WTC11 (cell line): ENCODE measurements around the gene STK32B. TPM values are rescaled to one million over a fixed set of nuclear protein-coding genes. Genes with fewer than 3 reads are reported as not detected.

Experiments
- ATAC-seq: fragments of 200-7000 bp; cut with Tn5 transposase; 2 replicates; pipeline ENCODE4 v1.10.0; 2021; ENCODE audit warnings: mild to moderate bottlenecking, moderate library complexity
- CTCF ChIA-PET: fragments of 300-600 bp; sonication (Branson Sonifier 250); formaldehyde crosslinking; loops from one replicate; lab custom pipeline; 2021; ENCODE audit warnings: antibody characterized with exemption; lab: Charles Lee
- POLR2A ChIA-PET: fragments of 350-600 bp; sonication (Branson Sonifier 250); formaldehyde crosslinking; loops from one replicate; lab custom pipeline; 2021; ENCODE audit warnings: antibody characterized with exemption; lab: Charles Lee
- DNase-seq: peaks from one replicate; pipeline ENCODE4 v3.0.0; 2021; ENCODE audit warnings: low spot score
- H3K27ac Mint-ChIP-seq: 2 replicates; pipeline ENCODE4 v1.8.0; 2021; ENCODE audit warnings: mixed read lengths
- H3K27me3 Mint-ChIP-seq: 2 replicates; pipeline ENCODE4 v1.8.0; 2021; ENCODE audit warnings: low read depth, mild to moderate bottlenecking, moderate library complexity, mixed read lengths
- H3K36me3 Mint-ChIP-seq: 2 replicates; pipeline ENCODE4 v1.8.0; 2021; ENCODE audit warnings: mixed read lengths
- H3K4me1 Mint-ChIP-seq: 2 replicates; pipeline ENCODE4 v1.8.0; 2022; ENCODE audit warnings: mixed read lengths
- H3K4me3 Mint-ChIP-seq: 2 replicates; pipeline ENCODE4 v1.8.0; 2021; ENCODE audit warnings: mild to moderate bottlenecking, moderate library complexity, mixed read lengths
- H3K9me3 Mint-ChIP-seq: 2 replicates; pipeline ENCODE4 v1.8.0; 2021; ENCODE audit warnings: mixed read lengths
- ELF4 ChIP-seq: sonication (generic); formaldehyde crosslinking; IDR thresholded peaks from 2 replicates; pipeline ENCODE4 v1.8.1; 2022; ENCODE audit warnings: low read depth, mild to moderate bottlenecking, moderate library complexity, missing genetic modification reagents
- FOXK1 ChIP-seq: sonication (generic); formaldehyde crosslinking; IDR thresholded peaks from 2 replicates; pipeline ENCODE4 v1.8.0; 2022; ENCODE audit warnings: mild to moderate bottlenecking, moderate library complexity, missing genetic modification reagents
- NR2C2 ChIP-seq: sonication (generic); formaldehyde crosslinking; IDR thresholded peaks from 2 replicates; pipeline ENCODE4 v1.8.0; 2022; ENCODE audit warnings: mild to moderate bottlenecking, missing genetic modification reagents
- RELA ChIP-seq: sonication (generic); formaldehyde crosslinking; IDR thresholded peaks from 2 replicates; pipeline ENCODE4 v1.8.1; 2022; ENCODE audit warnings: missing genetic modification reagents, mild to moderate bottlenecking, borderline replicate concordance
- SMAD3 ChIP-seq: sonication (generic); formaldehyde crosslinking; IDR thresholded peaks from 2 replicates; pipeline ENCODE4 v1.8.0; 2022; ENCODE audit warnings: missing genetic modification reagents, mild to moderate bottlenecking, borderline replicate concordance
- SP1 ChIP-seq: sonication (generic); formaldehyde crosslinking; conservative IDR thresholded peaks from 2 replicates; pipeline ENCODE4 v1.8.1; 2022; ENCODE audit warnings: missing genetic modification reagents
- TEAD4 ChIP-seq: sonication (generic); formaldehyde crosslinking; IDR thresholded peaks from 2 replicates; pipeline ENCODE4 v1.8.0; 2022; ENCODE audit warnings: mild to moderate bottlenecking, missing genetic modification reagents
- ZNF263 ChIP-seq: sonication (generic); formaldehyde crosslinking; IDR thresholded peaks from 2 replicates; pipeline ENCODE4 v1.8.1; 2022; ENCODE audit warnings: low read depth, mild to moderate bottlenecking, moderate library complexity, missing genetic modification reagents
- ZNF317 ChIP-seq: sonication (generic); formaldehyde crosslinking; IDR thresholded peaks from 2 replicates; pipeline ENCODE4 v1.8.1; 2023; ENCODE audit warnings: low read depth, mild to moderate bottlenecking, moderate library complexity, missing genetic modification reagents, borderline replicate concordance
- ZNF396 ChIP-seq: fragments of 250-450 bp; sonication (Bioruptor Pico); IDR thresholded peaks from 2 replicates; pipeline ENCODE4 v1.8.0; 2021; ENCODE audit warnings: mild to moderate bottlenecking, moderate library complexity, borderline replicate concordance
- ZNF416 ChIP-seq: fragments of 250-450 bp; sonication (Bioruptor Pico); IDR thresholded peaks from 2 replicates; pipeline ENCODE4 v1.9.0; 2021; ENCODE audit warnings: mild to moderate bottlenecking, inconsistent platforms
- total RNA-seq: library from RNA; stranded (reverse); gene quantifications from 3 replicates; pipeline ENCODE4 v1.2.3, GENCODE V29; 2021
- TF ChIP-seq, protein P1 (sequence below): sonication (generic); formaldehyde crosslinking; IDR thresholded peaks from 2 replicates; pipeline ENCODE4 v1.8.1; 2023; ENCODE audit warnings: mild to moderate bottlenecking, missing genetic modification reagents, borderline replicate concordance
- TF ChIP-seq, protein P2 (sequence below): fragments of 200-600 bp; IDR thresholded peaks from 2 replicates; pipeline ENCODE4 v1.8.0; 2022; ENCODE audit warnings: antibody characterized with exemption
- TF ChIP-seq, protein P3 (sequence below): fragments of 250-450 bp; sonication (Bioruptor Pico); IDR thresholded peaks from 2 replicates; pipeline ENCODE4 v1.8.0; 2021; ENCODE audit warnings: mild to moderate bottlenecking
- TF ChIP-seq, protein P4 (sequence below): fragments of 250-450 bp; sonication (Bioruptor Pico); IDR thresholded peaks from 2 replicates; pipeline ENCODE4 v2.1.2; 2022; ENCODE audit warnings: mild to moderate bottlenecking, moderate library complexity
- TF ChIP-seq, protein P5 (sequence below): sonication (generic); formaldehyde crosslinking; IDR thresholded peaks from 2 replicates; pipeline ENCODE4 v1.8.1; 2023; ENCODE audit warnings: mild to moderate bottlenecking, moderate library complexity, missing genetic modification reagents
- TF ChIP-seq, protein P6 (sequence below): sonication (generic); formaldehyde crosslinking; conservative IDR thresholded peaks from 2 replicates; pipeline ENCODE4 v1.8.1; 2022; ENCODE audit warnings: mild to moderate bottlenecking, missing genetic modification reagents
- TF ChIP-seq, protein P7 (sequence below): sonication (generic); formaldehyde crosslinking; IDR thresholded peaks from 2 replicates; pipeline ENCODE4 v1.8.0; 2022; ENCODE audit warnings: mild to moderate bottlenecking, missing genetic modification reagents
- TF ChIP-seq, protein P8 (sequence below): sonication (generic); formaldehyde crosslinking; IDR thresholded peaks from 2 replicates; pipeline ENCODE4 v1.8.1; 2023; ENCODE audit warnings: mild to moderate bottlenecking, missing genetic modification reagents, moderate library complexity
- TF ChIP-seq, protein P9 (sequence below): fragments of 250-450 bp; sonication (Bioruptor Pico); IDR thresholded peaks from 2 replicates; pipeline ENCODE4 v1.9.0; 2021; ENCODE audit warnings: mild to moderate bottlenecking

The STK32B gene
- total RNA-seq, 1 experiment from 2014 or later: 1.9 TPM

DNA sequence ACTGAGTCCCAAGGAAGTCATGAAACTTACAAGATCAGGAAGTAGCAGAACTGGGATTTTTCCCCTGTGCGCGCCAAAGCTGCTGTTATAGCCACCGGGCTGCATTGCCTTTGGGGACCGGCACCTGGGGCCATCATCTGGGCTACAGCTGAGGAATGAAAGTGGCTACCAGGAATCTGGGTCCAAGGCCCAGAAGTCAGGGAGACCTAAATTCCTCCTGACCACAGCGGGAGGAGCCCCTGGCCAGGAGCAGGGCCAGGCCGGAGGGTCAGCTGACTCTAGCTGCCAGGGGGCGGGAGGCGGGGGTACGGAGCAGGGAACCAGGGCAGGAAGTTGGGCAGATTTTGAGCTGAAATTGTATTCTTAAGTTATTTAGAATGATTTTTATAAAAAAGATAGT, 414.7 kb downstream of the STK32B start:
- ChIA-PET POLR2A (no interaction called here), CTCF (interaction anchor here (1.2 to 1.6 kb wide), 2 partner anchors 66 to 355 kb away, joined by 4 to 6 read pairs; no protein-coding TSS in a partner anchor)
- Mint-ChIP-seq H3K4me1 (peaks cover 7% of the 10 kb centered on the region), H3K9me3 (no peaks in the 10 kb centered on the region), H3K27ac (no peak overlapping the region), H3K27me3 (no peaks in the 10 kb centered on the region; the same call in 1 of the 2 replicates), H3K4me3 (no peak overlapping the region), H3K36me3 (no peaks in the 10 kb centered on the region)
- no peak for DNase-seq
- TF ChIP-seq, protein P1, sequence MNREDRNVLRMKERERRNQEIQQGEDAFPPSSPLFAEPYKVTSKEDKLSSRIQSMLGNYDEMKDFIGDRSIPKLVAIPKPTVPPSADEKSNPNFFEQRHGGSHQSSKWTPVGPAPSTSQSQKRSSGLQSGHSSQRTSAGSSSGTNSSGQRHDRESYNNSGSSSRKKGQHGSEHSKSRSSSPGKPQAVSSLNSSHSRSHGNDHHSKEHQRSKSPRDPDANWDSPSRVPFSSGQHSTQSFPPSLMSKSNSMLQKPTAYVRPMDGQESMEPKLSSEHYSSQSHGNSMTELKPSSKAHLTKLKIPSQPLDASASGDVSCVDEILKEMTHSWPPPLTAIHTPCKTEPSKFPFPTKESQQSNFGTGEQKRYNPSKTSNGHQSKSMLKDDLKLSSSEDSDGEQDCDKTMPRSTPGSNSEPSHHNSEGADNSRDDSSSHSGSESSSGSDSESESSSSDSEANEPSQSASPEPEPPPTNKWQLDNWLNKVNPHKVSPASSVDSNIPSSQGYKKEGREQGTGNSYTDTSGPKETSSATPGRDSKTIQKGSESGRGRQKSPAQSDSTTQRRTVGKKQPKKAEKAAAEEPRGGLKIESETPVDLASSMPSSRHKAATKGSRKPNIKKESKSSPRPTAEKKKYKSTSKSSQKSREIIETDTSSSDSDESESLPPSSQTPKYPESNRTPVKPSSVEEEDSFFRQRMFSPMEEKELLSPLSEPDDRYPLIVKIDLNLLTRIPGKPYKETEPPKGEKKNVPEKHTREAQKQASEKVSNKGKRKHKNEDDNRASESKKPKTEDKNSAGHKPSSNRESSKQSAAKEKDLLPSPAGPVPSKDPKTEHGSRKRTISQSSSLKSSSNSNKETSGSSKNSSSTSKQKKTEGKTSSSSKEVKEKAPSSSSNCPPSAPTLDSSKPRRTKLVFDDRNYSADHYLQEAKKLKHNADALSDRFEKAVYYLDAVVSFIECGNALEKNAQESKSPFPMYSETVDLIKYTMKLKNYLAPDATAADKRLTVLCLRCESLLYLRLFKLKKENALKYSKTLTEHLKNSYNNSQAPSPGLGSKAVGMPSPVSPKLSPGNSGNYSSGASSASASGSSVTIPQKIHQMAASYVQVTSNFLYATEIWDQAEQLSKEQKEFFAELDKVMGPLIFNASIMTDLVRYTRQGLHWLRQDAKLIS (CRISPR knock-in tag): no peak
- TF ChIP-seq, protein P2, sequence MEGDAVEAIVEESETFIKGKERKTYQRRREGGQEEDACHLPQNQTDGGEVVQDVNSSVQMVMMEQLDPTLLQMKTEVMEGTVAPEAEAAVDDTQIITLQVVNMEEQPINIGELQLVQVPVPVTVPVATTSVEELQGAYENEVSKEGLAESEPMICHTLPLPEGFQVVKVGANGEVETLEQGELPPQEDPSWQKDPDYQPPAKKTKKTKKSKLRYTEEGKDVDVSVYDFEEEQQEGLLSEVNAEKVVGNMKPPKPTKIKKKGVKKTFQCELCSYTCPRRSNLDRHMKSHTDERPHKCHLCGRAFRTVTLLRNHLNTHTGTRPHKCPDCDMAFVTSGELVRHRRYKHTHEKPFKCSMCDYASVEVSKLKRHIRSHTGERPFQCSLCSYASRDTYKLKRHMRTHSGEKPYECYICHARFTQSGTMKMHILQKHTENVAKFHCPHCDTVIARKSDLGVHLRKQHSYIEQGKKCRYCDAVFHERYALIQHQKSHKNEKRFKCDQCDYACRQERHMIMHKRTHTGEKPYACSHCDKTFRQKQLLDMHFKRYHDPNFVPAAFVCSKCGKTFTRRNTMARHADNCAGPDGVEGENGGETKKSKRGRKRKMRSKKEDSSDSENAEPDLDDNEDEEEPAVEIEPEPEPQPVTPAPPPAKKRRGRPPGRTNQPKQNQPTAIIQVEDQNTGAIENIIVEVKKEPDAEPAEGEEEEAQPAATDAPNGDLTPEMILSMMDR: no peak
- TF ChIP-seq, protein P3, sequence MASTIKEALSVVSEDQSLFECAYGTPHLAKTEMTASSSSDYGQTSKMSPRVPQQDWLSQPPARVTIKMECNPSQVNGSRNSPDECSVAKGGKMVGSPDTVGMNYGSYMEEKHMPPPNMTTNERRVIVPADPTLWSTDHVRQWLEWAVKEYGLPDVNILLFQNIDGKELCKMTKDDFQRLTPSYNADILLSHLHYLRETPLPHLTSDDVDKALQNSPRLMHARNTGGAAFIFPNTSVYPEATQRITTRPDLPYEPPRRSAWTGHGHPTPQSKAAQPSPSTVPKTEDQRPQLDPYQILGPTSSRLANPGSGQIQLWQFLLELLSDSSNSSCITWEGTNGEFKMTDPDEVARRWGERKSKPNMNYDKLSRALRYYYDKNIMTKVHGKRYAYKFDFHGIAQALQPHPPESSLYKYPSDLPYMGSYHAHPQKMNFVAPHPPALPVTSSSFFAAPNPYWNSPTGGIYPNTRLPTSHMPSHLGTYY (CRISPR knock-in tag): no peak
- TF ChIP-seq NR2C2 (CRISPR knock-in tag) (no peak), ZNF416 (no peak), ZNF263 (CRISPR knock-in tag) (no peak), RELA (CRISPR knock-in tag) (no peak), ZNF396 (CRISPR knock-in tag) (no peak), FOXK1 (CRISPR knock-in tag) (no peak), SP1 (CRISPR knock-in tag) (no peak), ZNF317 (no peak), ELF4 (CRISPR knock-in tag) (no peak), SMAD3 (CRISPR knock-in tag) (no peak), TEAD4 (CRISPR knock-in tag) (no peak)
- TF ChIP-seq, protein P4, sequence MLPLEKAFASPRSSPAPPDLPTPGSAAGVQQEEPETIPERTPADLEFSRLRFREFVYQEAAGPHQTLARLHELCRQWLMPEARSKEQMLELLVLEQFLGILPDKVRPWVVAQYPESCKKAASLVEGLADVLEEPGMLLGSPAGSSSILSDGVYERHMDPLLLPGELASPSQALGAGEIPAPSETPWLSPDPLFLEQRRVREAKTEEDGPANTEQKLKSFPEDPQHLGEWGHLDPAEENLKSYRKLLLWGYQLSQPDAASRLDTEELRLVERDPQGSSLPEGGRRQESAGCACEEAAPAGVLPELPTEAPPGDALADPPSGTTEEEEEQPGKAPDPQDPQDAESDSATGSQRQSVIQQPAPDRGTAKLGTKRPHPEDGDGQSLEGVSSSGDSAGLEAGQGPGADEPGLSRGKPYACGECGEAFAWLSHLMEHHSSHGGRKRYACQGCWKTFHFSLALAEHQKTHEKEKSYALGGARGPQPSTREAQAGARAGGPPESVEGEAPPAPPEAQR (CRISPR knock-in tag): no peak
- TF ChIP-seq, protein P5, sequence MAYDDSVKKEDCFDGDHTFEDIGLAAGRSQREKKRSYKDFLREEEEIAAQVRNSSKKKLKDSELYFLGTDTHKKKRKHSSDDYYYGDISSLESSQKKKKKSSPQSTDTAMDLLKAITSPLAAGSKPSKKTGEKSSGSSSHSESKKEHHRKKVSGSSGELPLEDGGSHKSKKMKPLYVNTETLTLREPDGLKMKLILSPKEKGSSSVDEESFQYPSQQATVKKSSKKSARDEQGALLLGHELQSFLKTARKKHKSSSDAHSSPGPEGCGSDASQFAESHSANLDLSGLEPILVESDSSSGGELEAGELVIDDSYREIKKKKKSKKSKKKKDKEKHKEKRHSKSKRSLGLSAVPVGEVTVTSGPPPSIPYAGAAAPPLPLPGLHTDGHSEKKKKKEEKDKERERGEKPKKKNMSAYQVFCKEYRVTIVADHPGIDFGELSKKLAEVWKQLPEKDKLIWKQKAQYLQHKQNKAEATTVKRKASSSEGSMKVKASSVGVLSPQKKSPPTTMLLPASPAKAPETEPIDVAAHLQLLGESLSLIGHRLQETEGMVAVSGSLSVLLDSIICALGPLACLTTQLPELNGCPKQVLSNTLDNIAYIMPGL: no peak
- TF ChIP-seq, protein P6, sequence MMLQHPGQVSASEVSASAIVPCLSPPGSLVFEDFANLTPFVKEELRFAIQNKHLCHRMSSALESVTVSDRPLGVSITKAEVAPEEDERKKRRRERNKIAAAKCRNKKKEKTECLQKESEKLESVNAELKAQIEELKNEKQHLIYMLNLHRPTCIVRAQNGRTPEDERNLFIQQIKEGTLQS (CRISPR knock-in tag): no peak
- TF ChIP-seq, protein P7, sequence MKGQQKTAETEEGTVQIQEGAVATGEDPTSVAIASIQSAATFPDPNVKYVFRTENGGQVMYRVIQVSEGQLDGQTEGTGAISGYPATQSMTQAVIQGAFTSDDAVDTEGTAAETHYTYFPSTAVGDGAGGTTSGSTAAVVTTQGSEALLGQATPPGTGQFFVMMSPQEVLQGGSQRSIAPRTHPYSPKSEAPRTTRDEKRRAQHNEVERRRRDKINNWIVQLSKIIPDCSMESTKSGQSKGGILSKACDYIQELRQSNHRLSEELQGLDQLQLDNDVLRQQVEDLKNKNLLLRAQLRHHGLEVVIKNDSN (CRISPR knock-in tag): no peak
- TF ChIP-seq, protein P8, sequence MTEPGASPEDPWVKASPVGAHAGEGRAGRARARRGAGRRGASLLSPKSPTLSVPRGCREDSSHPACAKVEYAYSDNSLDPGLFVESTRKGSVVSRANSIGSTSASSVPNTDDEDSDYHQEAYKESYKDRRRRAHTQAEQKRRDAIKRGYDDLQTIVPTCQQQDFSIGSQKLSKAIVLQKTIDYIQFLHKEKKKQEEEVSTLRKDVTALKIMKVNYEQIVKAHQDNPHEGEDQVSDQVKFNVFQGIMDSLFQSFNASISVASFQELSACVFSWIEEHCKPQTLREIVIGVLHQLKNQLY (CRISPR knock-in tag): no peak
- TF ChIP-seq, protein P9, sequence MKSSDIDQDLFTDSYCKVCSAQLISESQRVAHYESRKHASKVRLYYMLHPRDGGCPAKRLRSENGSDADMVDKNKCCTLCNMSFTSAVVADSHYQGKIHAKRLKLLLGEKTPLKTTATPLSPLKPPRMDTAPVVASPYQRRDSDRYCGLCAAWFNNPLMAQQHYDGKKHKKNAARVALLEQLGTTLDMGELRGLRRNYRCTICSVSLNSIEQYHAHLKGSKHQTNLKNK (CRISPR knock-in tag): no peak
- ATAC-seq: no peak
